ENCODE measurements around the gene EID3.

EID3 gene

DNA sequence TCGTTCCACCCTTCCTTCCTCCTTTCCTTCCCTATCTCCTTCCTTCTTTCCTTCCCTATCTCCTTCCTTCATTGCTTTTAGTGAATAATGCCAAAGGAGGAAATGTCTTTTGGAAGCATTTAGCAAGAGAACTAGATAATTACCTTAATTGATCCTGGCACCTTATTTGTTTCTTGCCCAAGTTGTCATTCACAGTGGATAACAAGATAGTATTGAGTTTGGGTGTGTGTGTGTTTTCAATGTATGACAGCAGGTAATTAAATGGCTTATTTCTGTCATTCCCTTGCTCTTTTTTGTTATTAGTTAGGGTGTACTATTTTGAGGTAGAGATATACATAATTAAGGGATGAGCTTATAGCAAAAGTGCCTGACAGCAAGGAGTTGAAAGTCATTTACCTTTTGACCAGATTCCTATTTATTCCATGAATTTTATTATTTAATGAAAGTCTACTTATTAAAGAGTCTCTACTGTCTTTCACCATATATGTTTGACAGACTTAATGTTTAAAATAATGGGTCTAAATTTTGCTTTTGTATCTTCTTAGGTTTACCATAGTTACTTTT, 30.2 kb downstream of the EID3 start:
- DNase-seq (ENCODE audit: low read depth in 1 of 2, low spot score in 1 of 2): no peak

DNA sequence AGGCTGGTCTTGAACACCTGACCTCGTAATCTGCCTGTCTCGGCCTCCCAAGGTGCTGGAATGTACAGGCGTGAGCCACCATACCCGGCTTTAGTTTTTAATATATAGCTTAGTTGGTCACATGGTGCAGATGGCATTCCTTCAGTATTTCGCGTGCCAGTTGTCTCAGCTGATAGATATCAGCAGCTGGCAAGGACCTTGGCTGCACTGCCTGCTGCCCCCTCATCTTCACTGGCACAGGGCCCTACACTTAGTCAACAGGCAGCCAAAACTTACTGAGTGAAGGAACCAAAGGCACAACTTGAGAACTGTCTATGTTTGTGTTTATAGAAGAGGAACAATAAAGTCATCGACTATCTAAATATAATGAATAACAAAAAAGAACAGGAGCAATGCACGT, 31.0 kb downstream of the EID3 start:
- DNase-seq (ENCODE audit: low read depth in 1 of 2, low spot score in 1 of 2): no peak

DNA sequence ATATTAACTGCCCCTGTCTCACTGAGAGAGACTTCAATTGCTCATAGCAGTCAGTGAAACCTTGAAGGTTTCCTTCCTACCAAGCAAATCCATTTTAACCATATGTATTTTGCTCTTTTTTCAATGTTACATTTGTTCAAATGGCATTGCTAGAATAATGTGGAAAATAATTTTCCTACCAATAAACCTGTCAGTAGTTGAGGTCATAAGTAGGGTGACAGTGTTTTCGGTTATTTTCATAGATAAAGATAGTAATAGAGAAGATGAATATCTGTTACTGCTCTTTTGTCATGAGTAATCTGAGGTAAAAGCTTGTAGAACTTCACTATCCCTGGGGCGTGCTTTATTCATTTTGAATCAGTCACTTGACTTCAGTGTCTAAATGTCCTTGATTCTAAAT, 32.6 kb downstream of the EID3 start:
- DNase-seq (ENCODE audit: low read depth in 1 of 2, low spot score in 1 of 2): no peak

DNA sequence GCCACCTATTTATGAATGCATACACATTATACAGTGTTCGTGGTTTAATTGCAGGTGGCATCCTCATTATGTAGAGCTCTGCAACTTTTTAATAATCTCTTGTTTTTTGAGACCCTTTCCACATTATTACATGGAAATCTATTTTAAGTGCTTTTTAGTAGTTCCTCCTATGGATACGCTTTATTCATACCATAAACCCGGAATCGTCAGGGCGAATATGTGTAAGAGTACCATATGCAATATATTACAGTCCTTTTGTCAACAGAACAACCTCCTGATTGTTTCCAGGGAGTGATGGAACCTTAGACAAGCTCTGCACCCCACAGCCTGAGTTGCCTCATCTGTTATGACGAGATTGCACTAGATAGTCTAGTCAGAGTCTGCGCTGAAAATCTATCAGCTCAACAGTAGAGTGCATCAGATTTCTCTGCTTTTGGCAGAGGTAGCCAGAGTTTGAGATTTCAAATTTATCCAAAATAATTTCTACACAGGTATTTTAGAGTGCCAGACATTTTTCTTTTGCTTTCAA, 33.6 kb downstream of the EID3 start:
- DNase-seq (ENCODE audit: low read depth in 1 of 2, low spot score in 1 of 2): no peak

DNA sequence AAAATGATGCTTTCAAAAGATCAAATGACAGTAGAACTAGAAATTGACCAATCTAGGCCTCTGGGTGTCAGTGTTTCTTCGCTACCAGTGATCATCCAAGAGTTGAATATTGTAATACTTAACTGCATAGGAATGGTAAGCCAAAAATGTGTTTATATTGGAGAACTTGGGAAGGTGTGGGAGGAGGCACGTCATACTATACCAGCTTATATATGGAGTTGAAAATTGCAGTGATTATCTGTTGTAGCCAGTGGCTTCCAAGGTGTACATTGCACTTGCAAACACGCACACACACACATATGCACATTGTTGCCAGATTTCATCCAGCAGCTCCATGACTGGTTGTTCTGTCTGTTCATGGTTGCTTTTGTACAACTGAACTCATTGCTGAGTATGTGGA, 36.1 kb downstream of the EID3 start:
- DNase-seq (ENCODE audit: low read depth in 1 of 2, low spot score in 1 of 2): no peak

DNA sequence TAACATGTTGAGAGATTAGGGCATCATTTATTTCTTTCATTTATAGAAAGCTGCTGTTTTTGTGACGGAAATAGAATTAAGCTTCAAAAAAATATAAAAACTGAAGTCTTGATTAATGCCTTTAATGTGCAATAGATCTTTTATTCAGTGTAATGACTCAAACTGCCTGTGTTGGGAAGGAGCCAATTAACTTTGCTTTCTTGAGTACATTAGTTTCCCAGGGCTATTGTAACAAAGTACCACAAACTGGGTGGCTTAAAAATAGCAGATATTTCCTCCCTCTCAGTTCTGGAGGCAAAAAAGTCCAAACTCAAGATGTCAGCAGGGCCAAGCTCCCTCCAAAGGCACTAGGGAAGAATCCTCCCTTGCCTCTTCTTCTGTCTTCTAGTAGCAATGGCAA, 36.6 kb downstream of the EID3 start:
- DNase-seq (ENCODE audit: low read depth in 1 of 2, low spot score in 1 of 2): no peak

DNA sequence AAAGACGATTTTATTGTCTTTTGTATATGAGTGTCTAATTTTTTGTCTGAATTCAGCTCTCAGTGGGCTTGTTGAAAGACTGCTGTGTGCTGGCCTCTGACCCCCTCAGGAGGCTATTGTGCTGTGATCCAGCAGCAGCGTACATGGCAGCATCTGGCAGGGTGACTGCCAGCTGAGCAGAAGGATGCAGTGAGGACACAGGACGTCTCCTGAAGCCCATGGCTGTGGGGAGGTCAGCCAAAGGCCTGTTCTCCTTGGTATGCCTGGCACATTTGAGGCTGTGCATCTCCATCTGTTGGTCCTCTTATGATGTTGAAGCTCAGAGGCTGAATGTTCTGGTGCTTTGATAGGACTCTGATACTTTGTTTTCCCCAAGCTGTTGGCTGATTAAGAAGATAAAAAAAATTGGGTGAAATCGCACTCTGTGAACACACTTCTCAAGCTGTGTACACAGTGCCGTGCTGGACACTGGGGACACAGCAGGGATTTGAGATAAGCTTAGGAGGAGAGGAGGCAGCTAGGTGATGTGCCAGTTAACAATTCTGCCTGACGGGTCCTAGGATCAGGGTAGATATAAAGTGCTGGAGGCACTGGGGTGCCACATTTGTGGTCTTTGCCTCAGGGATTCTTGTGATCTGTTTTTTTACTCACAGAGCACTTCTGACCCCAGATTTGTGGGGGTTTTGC, 37.5 kb downstream of the EID3 start:
- no peak for DNase-seq (ENCODE audit: low read depth in 1 of 2, low spot score in 1 of 2)

DNA sequence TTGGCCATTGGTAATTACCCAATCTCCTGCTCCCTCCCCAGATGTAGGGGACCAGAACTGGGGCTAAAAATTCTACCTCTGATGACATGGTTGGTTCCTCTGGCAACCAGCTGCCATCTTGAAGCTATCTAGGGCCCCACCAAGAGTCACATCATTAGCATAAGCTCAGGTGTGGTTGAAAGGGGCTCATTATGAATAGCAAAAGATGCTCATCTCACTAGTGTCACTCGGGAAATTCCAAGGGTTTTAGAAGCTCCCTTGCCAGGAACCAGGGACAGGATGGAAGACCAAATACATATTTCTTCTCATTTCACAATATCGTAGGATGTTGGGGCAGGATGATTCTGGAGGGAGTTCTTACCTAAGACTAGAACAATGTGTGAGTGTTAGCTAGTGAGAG, 38.6 kb downstream of the EID3 start:
- DNase-seq (ENCODE audit: low read depth in 1 of 2, low spot score in 1 of 2): no peak

DNA sequence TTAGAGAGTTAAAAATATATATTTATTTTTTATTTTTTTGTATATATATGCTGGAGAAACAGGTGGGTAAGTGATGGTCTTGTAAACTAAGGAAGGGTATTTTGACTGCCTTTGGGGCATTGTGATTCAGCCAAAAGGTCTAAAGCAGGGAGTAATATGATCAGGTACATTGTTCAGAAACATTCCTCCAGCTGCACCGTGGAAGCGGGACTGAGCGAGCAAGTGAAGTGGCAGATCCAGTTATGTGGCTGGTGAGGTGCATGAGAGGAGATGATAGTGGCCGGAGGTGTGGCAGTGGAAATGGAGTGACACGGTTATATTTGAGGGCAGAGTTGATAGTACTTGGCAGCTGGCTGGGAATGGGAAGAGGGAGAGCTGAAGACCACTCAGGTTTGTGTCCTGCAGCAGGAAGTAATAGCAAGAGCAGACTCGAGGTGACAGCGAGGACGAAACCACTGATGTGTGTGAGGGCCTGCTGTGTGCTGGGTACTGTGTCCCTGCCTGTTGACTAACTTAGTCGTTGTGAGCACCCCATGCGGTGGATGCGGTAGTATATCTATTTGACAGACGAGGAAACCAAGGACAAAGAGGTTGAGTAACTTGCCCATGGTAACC, 39.2 kb downstream of the EID3 start:
- DNase-seq (ENCODE audit: low read depth in 1 of 2, low spot score in 1 of 2): no peak

DNA sequence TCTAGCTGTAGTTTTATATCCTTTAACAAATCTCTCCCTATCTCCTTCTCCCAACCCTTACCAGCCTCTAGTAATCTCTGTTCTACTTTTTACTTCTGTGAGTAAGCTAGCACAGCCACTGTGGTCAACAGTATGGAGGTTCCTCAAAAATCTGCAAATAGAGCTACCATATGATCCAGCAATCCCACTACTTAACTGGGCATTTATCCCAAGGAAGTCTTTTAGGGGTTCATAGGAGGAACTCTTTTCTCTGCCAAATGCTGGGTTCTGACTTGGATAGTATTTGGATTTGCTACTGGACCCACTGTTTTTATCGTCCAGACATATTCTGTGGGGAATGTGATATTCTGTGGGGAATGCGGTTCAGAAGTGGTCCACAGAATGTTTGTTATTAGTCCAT, 41.1 kb downstream of the EID3 start:
- no peak for DNase-seq (ENCODE audit: low read depth in 1 of 2, low spot score in 1 of 2)

DNA sequence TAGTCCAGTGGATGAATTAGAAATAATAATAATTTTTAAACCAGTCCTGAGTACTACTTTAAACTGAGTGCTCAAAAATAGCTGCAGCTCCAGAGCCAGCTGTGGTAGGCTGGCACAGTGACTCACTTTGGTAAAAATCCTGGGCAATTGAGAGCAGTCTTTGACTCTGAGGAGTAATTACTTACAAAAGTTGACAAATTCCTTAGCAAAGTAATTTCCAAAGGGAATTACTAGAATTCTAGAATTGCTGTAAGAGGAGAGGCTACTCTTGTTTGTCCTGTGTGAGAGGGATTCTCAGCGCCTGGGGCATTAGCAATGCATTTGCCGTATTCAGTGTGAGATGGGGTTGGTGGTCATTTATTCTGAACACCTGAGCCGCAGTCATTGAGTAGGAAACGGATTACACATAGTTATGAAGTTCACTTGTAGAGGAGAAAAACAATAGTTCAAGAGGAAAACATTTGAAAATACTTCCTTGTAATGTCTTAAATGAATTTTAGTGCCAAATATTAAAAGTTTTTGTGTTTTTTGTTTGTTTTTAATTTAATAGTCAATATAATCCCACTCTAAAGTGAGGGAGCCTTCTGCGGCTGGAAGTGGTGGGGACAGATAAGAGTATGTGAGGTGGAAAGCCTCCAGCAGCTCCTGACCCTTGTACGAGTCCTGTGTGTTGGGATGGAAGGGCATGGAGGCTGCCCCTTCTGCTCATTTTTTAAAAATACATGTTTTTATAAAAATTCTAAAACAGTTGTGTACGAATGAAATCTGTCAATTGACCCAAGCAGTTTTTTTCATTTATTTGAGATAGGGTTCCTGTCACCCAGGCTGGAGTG, 41.9 kb downstream of the EID3 start:
- no peak for DNase-seq (ENCODE audit: low read depth in 1 of 2, low spot score in 1 of 2)

DNA sequence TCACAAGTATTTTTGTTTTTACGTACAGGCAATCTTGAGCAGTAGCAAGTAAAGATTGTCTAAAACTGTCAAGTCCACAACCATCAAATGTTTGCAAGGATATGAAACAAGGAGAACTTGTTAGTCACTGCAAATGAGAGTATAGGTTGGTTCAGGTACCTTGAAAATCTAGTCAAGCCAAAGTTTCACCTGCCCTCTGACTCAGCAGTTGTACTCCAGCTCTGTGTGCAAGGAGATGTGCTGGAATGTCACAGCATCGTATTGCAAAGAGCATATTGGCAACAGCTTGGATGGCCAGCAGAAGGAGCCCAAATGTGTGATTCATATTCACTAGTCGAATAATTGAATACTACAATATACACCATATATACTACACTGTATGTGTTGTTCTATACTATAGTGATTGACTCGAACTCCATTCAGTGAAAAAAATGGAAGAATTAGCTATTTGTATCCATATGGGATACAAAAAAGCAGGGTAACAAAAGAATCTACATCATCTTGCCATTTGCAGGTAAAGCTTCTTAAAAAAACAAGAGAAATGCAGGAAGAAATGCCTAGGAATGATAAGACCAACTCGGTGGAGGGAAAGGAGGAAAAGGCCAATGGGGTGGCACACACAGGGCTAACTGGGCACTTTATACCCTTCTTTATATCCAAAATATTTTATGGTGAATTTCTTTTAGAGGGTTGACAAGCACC, 44.0 kb downstream of the EID3 start:
- DNase-seq (ENCODE audit: low read depth in 1 of 2, low spot score in 1 of 2): no peak

DNA sequence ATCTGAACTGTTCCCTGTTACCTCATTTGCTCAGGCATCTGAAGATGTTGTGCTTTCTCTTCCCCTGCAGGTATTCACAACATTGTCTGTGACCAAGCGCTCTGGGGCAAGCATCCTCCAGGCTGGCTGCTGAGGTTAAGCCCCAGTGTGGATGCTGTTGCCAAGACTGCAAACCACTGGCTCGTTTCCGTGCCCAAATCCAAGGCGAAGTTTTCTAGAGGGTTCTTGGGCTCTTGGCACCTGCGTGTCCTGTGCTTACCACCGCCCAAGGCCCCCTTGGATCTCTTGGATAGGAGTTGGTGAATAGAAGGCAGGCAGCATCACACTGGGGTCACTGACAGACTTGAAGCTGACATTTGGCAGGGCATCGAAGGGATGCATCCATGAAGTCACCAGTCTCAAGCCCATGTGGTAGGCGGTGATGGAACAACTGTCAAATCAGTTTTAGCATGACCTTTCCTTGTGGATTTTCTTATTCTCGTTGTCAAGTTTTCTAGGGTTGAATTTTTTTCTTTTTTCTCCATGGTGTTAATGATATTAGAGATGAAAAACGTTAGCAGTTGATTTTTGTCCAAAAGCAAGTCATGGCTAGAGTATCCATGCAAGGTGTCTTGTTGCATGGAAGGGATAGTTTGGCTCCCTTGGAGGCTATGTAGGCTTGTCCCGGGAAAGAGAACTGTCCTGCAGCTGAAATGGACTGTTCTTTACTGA, 44.9 kb downstream of the EID3 start:
- DNase-seq (ENCODE audit: low read depth in 1 of 2, low spot score in 1 of 2): no peak

DNA sequence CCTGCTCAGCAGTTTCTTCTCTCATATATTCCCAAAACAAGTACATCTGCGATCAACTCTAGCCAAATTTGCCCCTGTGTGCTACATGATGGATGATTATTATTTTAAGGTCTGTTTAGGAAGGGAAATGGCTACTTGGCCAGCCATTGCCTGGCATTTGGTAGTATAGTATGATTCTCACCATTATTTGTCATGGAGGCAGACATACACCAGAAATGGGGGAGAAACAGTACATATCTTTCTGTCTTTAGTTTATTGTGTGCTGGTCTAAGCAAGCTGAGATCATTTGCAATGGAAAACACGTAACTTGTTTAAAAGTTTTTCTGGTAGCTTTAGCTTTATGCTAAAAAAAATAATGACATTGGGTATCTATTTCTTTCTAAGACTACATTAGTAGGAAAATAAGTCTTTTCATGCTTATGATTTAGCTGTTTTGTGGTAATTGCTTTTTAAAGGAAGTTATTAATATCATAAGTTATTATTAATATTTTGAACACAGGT, 45.5 kb downstream of the EID3 start:
- no peak for DNase-seq (ENCODE audit: low read depth in 1 of 2, low spot score in 1 of 2)

DNA sequence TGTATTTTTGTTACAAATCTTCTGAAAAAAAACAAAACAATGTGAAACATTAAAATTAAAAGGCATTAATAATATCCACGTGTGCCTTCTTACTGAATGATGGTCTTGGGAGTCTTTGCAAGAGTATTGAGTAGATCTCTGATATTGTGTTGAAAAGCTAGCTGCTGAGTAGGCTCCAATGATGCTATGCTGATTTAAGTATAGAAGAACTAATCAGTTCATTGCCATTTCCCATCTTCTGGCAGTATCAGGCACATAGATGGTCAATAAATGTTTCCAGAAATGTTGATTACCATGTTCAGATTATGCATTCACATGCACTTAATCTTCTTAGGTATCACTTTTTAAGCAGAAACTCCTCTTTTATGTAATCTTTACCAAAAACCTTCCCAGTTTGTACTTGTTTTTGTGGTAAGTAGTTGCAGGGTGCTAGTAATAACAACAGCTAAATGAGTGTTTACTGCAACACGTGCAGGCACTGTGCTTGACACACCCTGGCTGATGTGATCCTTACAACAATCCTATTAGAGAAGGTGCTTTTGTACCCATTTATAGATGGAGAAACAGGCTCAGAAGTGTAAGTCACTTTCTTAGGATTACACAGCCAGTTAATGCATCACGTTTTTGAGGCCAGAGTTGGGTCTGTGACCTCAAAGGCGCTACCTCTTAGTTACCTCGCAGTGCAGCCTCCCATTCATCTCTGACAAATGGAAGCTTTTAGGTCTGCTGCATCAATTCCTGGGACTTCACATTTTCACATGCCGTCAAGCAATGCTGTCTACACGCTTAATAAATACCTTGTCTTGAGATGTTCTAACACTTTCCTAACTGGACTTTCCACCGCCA, 46.9 kb downstream of the EID3 start:
- DNase-seq (ENCODE audit: low read depth in 1 of 2, low spot score in 1 of 2): no peak

DNA sequence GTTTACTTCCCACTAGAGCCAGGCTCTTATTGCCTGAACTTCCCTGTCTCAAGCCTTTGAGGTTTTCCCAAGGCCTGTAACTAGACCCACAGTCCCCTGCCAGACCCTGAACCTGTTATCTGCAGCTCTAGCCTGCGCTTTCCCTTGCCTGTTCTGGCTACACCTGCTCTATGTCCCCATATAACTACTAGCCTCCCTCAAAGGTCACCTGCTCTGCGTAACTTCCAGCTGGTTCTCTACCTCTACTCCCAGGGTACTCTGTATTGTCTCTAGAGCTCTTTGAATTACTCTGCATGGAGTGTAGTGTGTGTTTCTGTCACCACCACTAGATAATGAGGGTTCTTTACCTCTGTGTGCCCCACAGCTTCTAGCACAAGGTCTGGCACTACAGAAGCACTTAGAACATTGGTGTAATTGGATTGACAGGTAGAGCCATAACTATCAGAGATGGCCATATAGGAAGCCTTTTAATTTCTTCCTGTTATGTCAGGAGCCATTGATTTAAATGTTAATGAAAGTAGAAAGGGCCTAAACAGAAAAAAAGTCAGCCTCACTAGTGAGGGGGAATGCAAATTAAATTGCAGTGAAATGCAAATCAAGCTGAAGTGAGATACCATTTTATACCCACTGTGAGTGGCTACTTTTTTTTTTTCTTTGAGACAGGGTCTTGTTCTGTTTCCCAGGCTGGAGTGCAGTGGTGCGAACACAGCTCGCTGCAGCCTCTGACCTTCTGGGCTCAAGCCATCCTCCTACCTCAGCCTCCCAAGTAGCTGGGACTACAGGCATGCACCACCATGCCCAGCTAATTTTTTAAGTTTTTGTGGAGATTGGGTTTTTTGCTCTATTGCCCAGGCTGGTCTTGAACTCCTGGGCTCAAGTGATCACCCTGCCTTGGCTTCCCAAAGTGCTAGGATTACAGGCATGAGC, 47.8 kb downstream of the EID3 start:
- DNase-seq (ENCODE audit: low read depth in 1 of 2, low spot score in 1 of 2): no peak

DNA sequence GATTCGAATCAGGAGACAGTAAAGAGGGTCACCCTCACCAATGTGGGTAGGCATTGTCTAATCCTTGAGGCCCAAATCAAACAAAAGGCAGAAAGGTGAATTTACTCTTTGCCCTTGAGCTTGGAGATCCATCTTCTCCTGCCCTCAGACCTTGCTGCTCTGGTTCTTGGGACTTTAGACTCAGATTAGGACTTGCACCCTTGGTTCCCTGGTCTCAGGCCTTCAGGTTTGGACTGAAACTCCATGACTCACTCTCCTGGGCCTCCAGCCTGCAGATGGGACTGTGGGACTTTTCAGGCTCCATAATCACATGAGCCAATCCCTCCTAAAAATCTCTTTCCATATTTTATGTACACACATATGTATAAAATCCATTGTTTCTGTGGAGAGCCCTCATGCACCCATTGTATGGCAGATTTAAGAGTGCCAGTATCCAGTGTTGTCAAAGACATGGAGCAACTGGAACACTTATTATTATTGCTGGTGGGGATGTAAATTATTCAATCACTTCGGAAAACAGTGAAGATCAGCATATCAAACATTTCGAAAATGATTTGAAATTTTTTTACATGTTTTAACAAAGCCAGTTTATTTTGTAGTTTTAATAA, 48.7 kb downstream of the EID3 start:
- DNase-seq (ENCODE audit: low read depth in 1 of 2, low spot score in 1 of 2): no peak
